NCI-H2029 treated with DMSO at 0.1 percent for 48 hours (cell line): Measurements from ENCODE around the gene CDH26.

Source experiments
- DNase-seq: peaks from one replicate; lab custom pipeline; 2025; lab: John Stamatoyannopoulos, UW

Gene CDH26

DNA sequence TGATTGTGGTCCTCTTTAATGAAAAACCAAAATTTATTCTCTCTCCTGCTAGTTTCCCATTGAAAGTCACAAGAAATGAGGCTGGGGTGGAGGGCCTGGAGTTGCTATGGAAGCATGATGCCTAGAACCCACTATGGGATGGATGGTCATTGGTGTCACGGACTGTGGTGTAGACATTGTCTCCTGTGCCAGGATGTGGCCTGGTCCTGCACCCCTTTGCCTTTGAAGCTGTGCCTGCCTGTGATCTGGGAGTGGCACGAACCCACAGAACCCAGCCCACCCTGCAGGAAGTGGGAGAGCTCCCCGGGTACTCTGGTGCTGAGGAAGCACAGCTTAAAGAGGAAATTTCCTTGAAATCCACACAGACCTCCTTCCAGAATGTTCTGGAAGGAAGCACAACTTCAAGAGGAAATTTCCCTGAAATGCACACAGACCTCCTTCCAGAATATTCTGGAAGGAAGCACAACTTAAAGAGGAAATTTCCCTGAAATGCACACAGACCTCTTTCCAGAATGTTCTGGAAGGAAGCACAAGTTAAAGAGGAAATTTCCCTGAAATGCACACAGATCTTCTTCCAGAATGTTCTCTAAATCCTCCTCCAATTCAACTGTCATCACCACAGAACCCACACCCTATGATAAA, 105.6 kb downstream of the CDH26 start:
- DNase-seq: no peak
